ENCODE data around the gene IER2. TPM values are rescaled to one million over a fixed set of nuclear protein-coding genes. Genes with fewer than 3 reads are reported as not detected.

The IER2 gene
- total and polyA plus RNA-seq, 2 experiments from 2014 or later = 30.4 to 84.0 TPM

DNA sequence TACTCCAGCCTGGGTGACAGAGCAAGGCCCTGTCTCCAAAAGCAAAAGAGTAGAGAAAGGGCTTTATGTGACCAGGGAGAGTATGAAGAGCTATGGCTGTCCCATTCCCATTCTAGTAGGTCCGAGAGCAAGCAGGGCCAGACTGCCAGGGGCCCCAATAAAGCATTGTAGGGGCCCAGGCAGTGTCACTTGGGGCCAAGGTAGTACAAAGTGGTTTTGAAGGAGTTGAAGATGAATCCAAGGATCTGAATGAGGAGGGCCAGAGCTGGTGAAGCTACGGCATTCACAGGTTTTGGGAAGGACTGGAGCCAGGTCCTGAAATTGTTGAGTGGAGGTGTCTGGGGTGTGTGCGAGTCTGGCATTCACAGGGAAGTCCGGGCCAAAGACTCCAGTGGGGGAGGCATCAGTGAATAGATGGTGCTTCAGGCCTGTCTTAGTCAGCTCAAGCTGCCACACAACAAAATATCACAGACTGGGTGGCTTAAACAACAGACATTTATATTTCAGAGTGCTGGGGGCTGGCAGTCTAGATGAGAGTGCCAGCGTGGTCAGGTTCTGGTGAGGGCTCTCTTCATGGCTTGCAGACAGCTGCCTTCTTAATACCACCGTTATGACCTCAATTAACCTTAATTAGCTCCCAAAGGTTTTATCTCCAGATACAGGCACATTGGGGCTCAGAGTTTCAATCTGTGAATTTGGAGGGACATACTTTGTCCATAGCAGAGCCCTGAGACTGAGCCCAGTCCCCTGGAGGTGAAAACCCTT lies 22.2 kb upstream of the IER2 start:
- peak overlapping the region; percentile 8; the same call in 1 of the 2 replicates for H3K27ac ChIP-seq
- peaks cover 10% of the 10 kb centered on the region; the same call in 1 of the 2 replicates for H4K20me1 ChIP-seq (ENCODE audit: insufficient read depth)
- H3K79me2 ChIP-seq (ENCODE audit: insufficient read depth) = peaks cover 95% of the 10 kb centered on the region
- H3K9ac ChIP-seq = peak overlapping the region; percentile 1; the same call in 1 of the 2 replicates
- no peak for DNase-seq
- H3F3A ChIP-seq (ENCODE audit: insufficient read depth) = peaks cover 16% of the 10 kb centered on the region
- H3K4me1 ChIP-seq (ENCODE audit: insufficient read depth) = peaks cover 24% of the 10 kb centered on the region
- 96 to 98% methylated on average over 6 of the region's 6 CpGs for WGBS, 2 experiments (ENCODE audit: low coverage in 1 of 2, low lambda C conversion rate in 2 of 2, missing lambda C conversion rate in 2 of 2)
- in situ Hi-C loops (cut with MboI) = no loop called here
- no peak overlapping the region for H3K4me2 ChIP-seq (ENCODE audit: unreplicated experiment)
- no peak overlapping the region for H3K4me3 ChIP-seq
- no peaks in the 10 kb centered on the region for H3K9me2 ChIP-seq (ENCODE audit: insufficient read depth)
- no peaks in the 10 kb centered on the region for H3K9me3 ChIP-seq (ENCODE audit: low read depth)
- no peak overlapping the region for H2AFZ ChIP-seq
- no peaks in the 10 kb centered on the region for H3K36me3 ChIP-seq (ENCODE audit: low read depth)
- H3K27me3 ChIP-seq (replicated peaks; ENCODE audit: insufficient read depth) = no peaks in the 10 kb centered on the region
- no peak for TF ChIP-seq EZH2 (IDR thresholded peaks at IDR 0.05; ENCODE audit: insufficient read depth, poor library complexity, severe bottlenecking)
- TF ChIP-seq EZH2phosphoT487 (IDR thresholded peaks at IDR 0.05; ENCODE audit: insufficient read depth, low read depth) = no peak

DNA sequence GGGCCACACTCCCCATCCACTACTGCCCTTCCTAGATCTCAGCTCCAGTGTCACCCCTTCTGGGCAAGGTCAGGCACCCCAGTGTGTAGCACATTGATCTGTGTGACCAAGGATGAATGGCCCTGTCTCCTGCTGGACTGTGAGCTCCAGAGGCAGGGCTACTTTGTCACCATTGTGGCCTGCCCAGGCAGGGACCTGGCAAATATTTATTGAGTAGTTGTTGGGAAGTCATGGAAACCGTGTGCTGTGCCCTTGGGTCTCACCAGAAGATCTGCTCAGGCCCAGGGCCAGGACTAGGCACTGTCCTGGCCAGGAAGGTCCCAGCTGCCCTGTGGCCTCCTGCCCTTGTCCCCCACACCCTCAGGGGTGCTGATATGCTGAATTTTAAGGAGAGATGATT lies 21.6 kb upstream of the IER2 start:
- in situ Hi-C loops (cut with MboI) = no loop called here
- TF ChIP-seq EZH2phosphoT487 (IDR thresholded peaks at IDR 0.05; ENCODE audit: insufficient read depth, low read depth) (no peak), EZH2 (IDR thresholded peaks at IDR 0.05; ENCODE audit: insufficient read depth, poor library complexity, severe bottlenecking) (no peak)
- DNase-seq = no peak
- Histone ChIP-seq H4K20me1 (ENCODE audit: insufficient read depth) (peaks cover 16% of the 10 kb centered on the region; the same call in 1 of the 2 replicates), H3K4me3 (no peak overlapping the region), H3K27ac (peak overlapping the region; percentile 8; the same call in 1 of the 2 replicates), H3K27me3 (replicated peaks; ENCODE audit: insufficient read depth) (no peaks in the 10 kb centered on the region), H3K9ac (0 out of 2 replicates have a peak overlapping the region, but pooled peaks have one; percentile 1), H3K9me3 (ENCODE audit: low read depth) (no peaks in the 10 kb centered on the region), H3K36me3 (ENCODE audit: low read depth) (no peaks in the 10 kb centered on the region; the same call in 1 of the 2 replicates), H2AFZ (no peak overlapping the region), H3K4me2 (ENCODE audit: unreplicated experiment) (no peak overlapping the region), H3K4me1 (ENCODE audit: insufficient read depth) (peaks cover 30% of the 10 kb centered on the region), H3K79me2 (ENCODE audit: insufficient read depth) (peaks cover 95% of the 10 kb centered on the region), H3F3A (ENCODE audit: insufficient read depth) (peaks cover 22% of the 10 kb centered on the region), H3K9me2 (ENCODE audit: insufficient read depth) (no peaks in the 10 kb centered on the region)
- 77 to 91% methylated on average over 1 of the region's 1 CpG for WGBS, 2 experiments (ENCODE audit: low coverage in 1 of 2, low lambda C conversion rate in 2 of 2, missing lambda C conversion rate in 2 of 2)

DNA sequence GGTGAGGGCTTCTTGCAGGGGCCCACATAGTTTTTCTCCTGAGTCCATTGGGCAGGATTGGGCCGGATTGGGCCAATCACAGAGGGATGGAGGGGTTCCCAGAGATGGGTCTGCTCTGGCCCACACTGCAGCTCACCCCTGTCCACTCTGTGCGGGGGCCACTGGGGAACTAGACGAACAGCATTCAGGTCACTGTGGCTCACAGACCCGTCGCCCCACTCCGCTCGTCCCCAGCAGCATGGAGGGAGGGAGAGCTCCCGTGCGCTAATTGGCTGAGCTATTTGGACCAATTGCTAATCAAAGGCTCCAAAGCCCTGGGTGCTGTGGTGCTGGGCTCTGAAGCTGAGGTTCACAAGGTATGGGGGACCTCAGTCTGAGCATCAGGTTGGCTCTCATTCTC lies 20.8 kb upstream of the IER2 start:
- H3F3A ChIP-seq (ENCODE audit: insufficient read depth) = peaks cover 30% of the 10 kb centered on the region
- WGBS, 2 experiments (ENCODE audit: low coverage in 1 of 2, low lambda C conversion rate in 2 of 2, missing lambda C conversion rate in 2 of 2) = 91 to 92% methylated on average over 8 to 9 of the region's 9 CpGs
- no peaks in the 10 kb centered on the region; the same call in 1 of the 2 replicates for H3K36me3 ChIP-seq (ENCODE audit: low read depth)
- in situ Hi-C loops (cut with MboI) = no loop called here
- no peaks in the 10 kb centered on the region for H3K27me3 ChIP-seq (replicated peaks; ENCODE audit: insufficient read depth)
- no peak overlapping the region for H3K4me2 ChIP-seq (ENCODE audit: unreplicated experiment)
- DNase-seq = no peak
- H3K9me2 ChIP-seq (ENCODE audit: insufficient read depth) = no peaks in the 10 kb centered on the region
- H3K79me2 ChIP-seq (ENCODE audit: insufficient read depth) = peaks cover 95% of the 10 kb centered on the region
- H3K9ac ChIP-seq = no peak overlapping the region
- no peak overlapping the region for H3K4me3 ChIP-seq
- H3K27ac ChIP-seq = no peak overlapping the region
- H2AFZ ChIP-seq = no peak overlapping the region
- TF ChIP-seq EZH2 (IDR thresholded peaks at IDR 0.05; ENCODE audit: insufficient read depth, poor library complexity, severe bottlenecking) (no peak), EZH2phosphoT487 (IDR thresholded peaks at IDR 0.05; ENCODE audit: insufficient read depth, low read depth) (no peak)
- no peaks in the 10 kb centered on the region for H3K9me3 ChIP-seq (ENCODE audit: low read depth)
- peaks cover 17% of the 10 kb centered on the region; the same call in 1 of the 2 replicates for H4K20me1 ChIP-seq (ENCODE audit: insufficient read depth)
- peaks cover 38% of the 10 kb centered on the region for H3K4me1 ChIP-seq (ENCODE audit: insufficient read depth)

DNA sequence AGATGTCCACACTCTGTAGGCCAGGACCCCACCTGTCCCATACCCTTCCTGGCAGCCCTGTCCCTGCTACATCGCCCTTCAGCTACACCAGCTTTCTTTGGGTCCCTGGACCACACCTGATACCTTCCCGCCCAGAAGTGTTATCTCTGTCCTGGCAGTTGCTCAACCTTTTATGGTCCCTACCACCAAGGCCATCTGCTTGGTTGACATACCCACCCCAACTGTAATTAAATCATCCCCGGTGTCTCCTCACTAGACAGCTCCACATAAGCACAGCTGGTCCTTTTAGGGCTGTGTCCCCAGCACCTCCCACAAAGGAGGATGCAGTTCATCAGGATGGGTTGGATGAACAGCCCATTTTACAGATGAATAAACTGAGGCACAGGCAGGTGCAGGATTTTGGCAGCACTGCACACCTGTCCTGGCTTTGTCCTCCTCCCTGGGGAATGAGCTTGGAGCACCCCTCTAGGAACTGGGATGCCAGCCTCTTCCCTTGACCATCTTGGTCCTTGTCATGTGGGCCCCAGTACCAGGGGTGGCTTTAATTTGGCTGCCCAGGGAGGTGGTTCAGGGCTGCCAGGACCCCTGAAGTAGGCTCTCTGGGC lies 19.2 kb upstream of the IER2 start:
- peaks cover 17% of the 10 kb centered on the region; the same call in 1 of the 2 replicates for H4K20me1 ChIP-seq (ENCODE audit: insufficient read depth)
- no peaks in the 10 kb centered on the region for H3K9me2 ChIP-seq (ENCODE audit: insufficient read depth)
- no peak for DNase-seq
- H3K9me3 ChIP-seq (ENCODE audit: low read depth) = no peaks in the 10 kb centered on the region
- no peaks in the 10 kb centered on the region for H3K27me3 ChIP-seq (replicated peaks; ENCODE audit: insufficient read depth)
- H3F3A ChIP-seq (ENCODE audit: insufficient read depth) = peaks cover 33% of the 10 kb centered on the region
- in situ Hi-C loops (cut with MboI) = no loop called here
- WGBS, 2 experiments (ENCODE audit: low coverage in 1 of 2, low lambda C conversion rate in 2 of 2, missing lambda C conversion rate in 2 of 2) = 79 to 86% methylated on average over 3 of the region's 3 CpGs
- peak overlapping the region; percentile 81 for H3K27ac ChIP-seq
- H2AFZ ChIP-seq = no peak overlapping the region
- no peak overlapping the region for H3K4me3 ChIP-seq
- H3K79me2 ChIP-seq (ENCODE audit: insufficient read depth) = peaks cover 95% of the 10 kb centered on the region
- H3K4me2 ChIP-seq (ENCODE audit: unreplicated experiment) = no peak overlapping the region
- TF ChIP-seq EZH2 (IDR thresholded peaks at IDR 0.05; ENCODE audit: insufficient read depth, poor library complexity, severe bottlenecking) (no peak), EZH2phosphoT487 (IDR thresholded peaks at IDR 0.05; ENCODE audit: insufficient read depth, low read depth) (no peak)
- peaks cover 42% of the 10 kb centered on the region for H3K4me1 ChIP-seq (ENCODE audit: insufficient read depth)
- H3K9ac ChIP-seq = no peak overlapping the region; the same call in 1 of the 2 replicates
- peaks cover under 1% of the 10 kb centered on the region for H3K36me3 ChIP-seq (ENCODE audit: low read depth)
